Measurements from ENCODE around the gene MCRIP2.

DNA sequence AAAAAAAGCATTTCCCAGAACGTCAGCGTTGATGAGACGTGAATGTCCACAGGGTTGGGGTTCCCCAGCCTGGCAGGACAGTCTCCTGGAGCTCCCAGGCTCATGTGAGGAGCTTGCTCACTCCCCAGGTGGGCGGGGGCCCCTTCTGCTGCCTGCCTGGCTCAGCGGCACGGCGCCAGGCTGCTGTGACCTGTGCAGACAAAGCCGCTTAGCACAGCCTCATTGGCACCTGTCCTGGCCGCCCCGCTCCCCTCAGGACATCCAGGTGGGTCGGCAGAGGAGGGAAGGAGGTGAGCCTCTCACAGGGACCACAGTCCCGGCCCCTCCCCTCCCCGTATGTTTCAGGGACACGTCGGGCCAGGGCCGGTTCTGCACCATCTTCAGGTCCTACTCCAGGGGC, 23.8 kb upstream of the MCRIP2 start:
- TF ChIP-seq, protein P1, sequence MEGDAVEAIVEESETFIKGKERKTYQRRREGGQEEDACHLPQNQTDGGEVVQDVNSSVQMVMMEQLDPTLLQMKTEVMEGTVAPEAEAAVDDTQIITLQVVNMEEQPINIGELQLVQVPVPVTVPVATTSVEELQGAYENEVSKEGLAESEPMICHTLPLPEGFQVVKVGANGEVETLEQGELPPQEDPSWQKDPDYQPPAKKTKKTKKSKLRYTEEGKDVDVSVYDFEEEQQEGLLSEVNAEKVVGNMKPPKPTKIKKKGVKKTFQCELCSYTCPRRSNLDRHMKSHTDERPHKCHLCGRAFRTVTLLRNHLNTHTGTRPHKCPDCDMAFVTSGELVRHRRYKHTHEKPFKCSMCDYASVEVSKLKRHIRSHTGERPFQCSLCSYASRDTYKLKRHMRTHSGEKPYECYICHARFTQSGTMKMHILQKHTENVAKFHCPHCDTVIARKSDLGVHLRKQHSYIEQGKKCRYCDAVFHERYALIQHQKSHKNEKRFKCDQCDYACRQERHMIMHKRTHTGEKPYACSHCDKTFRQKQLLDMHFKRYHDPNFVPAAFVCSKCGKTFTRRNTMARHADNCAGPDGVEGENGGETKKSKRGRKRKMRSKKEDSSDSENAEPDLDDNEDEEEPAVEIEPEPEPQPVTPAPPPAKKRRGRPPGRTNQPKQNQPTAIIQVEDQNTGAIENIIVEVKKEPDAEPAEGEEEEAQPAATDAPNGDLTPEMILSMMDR (IDR thresholded peaks at IDR 0.05) = no peak
- TF ChIP-seq POLR2AphosphoS5 (IDR thresholded peaks at IDR 0.05; ENCODE audit: insufficient read depth in 1 of 2, low read depth in 1 of 2) (no peak), POLR2A (IDR thresholded peaks at IDR 0.05) (no peak)
